Left lung (tissue), 10 donors: ENCODE results near the gene PRMT3. TPM values are rescaled to one million over a fixed set of nuclear protein-coding genes. Genes with fewer than 3 reads are reported as not detected.

Source experiments
- ATAC-seq: fragments of 200-7000 bp; cut with Tn5 transposase; one replicate; pipeline ENCODE4 v1.9.1; 2020; ENCODE audit warnings: moderate library complexity
- DNase-seq, 4 donors: peaks; one replicate each; pipeline ENCODE4 v3.0.0-alpha.2; 2013 to 2020
- H3K27ac ChIP-seq, 2 donors: fragments of 200-600 bp; sonication (generic) in 1 of 2; one replicate each; pipeline versions ENCODE4 v1.5.0 to v1.8.0; 2020 to 2021
- H3K27me3 ChIP-seq, 2 donors: fragments of 200-600 bp; sonication (generic) in 1 of 2; one replicate each; pipeline versions ENCODE4 v1.5.0 to v1.8.0; 2020 to 2021
- H3K36me3 ChIP-seq, 2 donors: fragments of 200-600 bp; sonication (generic) in 1 of 2; one replicate each; pipeline versions ENCODE4 v1.5.0 to v1.8.0; 2020 to 2021
- H3K4me1 ChIP-seq, 2 donors: fragments of 200-600 bp; one replicate each; pipeline ENCODE4 v1.8.0; 2021
- H3K4me3 ChIP-seq, 2 donors: fragments of 200-600 bp; sonication (generic) in 1 of 2; one replicate each; pipeline versions ENCODE4 v1.5.0 to v1.8.0; 2020 to 2021; ENCODE audit warnings: mild to moderate bottlenecking in 1 of 2
- H3K9me3 ChIP-seq, 2 donors: fragments of 200-600 bp; sonication (generic) in 1 of 2; one replicate each; pipeline versions ENCODE4 v1.5.0 to v1.8.0; 2020 to 2021
- intact Hi-C, 2 donors: fragments of 100-400 bp; cut with DNase I; formaldehyde crosslinking; loops; one replicate each; pipeline versions ENCODE4 v1.11.2 to v1.14.2; 2022
- polyA plus RNA-seq, 6 donors: library from polyadenylated mRNA; unstranded; fragments of 120-200 nt; gene quantifications; one replicate each; pipeline ENCODE4 v1.2.1, GENCODE V29; 2013; ENCODE audit not compliant: insufficient read length in 6 of 6
- total RNA-seq, 2 donors: library from RNA; stranded (reverse); fragmentation: NEBNext Ultra II Directional; extraction: Animal tissue kit (Norgen Biotek cat#: 25700); gene quantifications; one replicate each; pipeline ENCODE4 v1.2.1, GENCODE V29; 2021
- TF ChIP-seq, protein P1 (sequence below), 2 donors: fragments of 200-600 bp; sonication (generic) in 1 of 2; IDR thresholded peaks; one replicate each; pipeline versions ENCODE4 v1.5.0 to v1.8.0; 2021; ENCODE audit warnings: antibody characterized with exemption in 2 of 2
- donor health status: DM: no; HTN: yes; CAD: no.
- donor health status: DM: no; HTN: no; CAD: no.

PRMT3 gene
- total and polyA plus RNA-seq, 8 donors: 8.0 to 17.3 (median 15.3) TPM

- TF ChIP-seq, protein P1, sequence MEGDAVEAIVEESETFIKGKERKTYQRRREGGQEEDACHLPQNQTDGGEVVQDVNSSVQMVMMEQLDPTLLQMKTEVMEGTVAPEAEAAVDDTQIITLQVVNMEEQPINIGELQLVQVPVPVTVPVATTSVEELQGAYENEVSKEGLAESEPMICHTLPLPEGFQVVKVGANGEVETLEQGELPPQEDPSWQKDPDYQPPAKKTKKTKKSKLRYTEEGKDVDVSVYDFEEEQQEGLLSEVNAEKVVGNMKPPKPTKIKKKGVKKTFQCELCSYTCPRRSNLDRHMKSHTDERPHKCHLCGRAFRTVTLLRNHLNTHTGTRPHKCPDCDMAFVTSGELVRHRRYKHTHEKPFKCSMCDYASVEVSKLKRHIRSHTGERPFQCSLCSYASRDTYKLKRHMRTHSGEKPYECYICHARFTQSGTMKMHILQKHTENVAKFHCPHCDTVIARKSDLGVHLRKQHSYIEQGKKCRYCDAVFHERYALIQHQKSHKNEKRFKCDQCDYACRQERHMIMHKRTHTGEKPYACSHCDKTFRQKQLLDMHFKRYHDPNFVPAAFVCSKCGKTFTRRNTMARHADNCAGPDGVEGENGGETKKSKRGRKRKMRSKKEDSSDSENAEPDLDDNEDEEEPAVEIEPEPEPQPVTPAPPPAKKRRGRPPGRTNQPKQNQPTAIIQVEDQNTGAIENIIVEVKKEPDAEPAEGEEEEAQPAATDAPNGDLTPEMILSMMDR (IDR thresholded peaks at IDR 0.05): no peak
- Histone ChIP-seq H3K36me3 (no peaks in the 10 kb centered on the region), H3K27ac (no peak overlapping the region), H3K4me1 (no peaks in the 10 kb centered on the region), H3K27me3 (no peaks in the 10 kb centered on the region), H3K9me3 (no peaks in the 10 kb centered on the region), H3K4me3 (no peak overlapping the region)
- DNase-seq (no peak), ATAC-seq (no peak)
- intact Hi-C loops: no loop called here
These were observed 57.0 kb downstream of the PRMT3 start for GRCh38 chr11:20444535-20444934.

GRCh38 chr11:20448834-20449233 lies 61.3 kb downstream of the PRMT3 start:
- Histone ChIP-seq H3K4me3 (no peak overlapping the region), H3K36me3 (no peaks in the 10 kb centered on the region), H3K27ac (no peak overlapping the region), H3K9me3 (no peaks in the 10 kb centered on the region), H3K27me3 (no peaks in the 10 kb centered on the region), H3K4me1 (peaks cover 0 to 10% of the 10 kb centered on the region in 2 donors)
- no peak for ATAC-seq
- no peak for DNase-seq
- intact Hi-C loops: no loop called here
- TF ChIP-seq, protein P1 (IDR thresholded peaks at IDR 0.05): no peak

- Histone ChIP-seq H3K4me3 (no peak overlapping the region), H3K27ac (no peak overlapping the region), H3K9me3 (no peaks in the 10 kb centered on the region), H3K36me3 (no peaks in the 10 kb centered on the region), H3K4me1 (peaks cover 0 to 10% of the 10 kb centered on the region in 2 donors), H3K27me3 (no peaks in the 10 kb centered on the region)
- no peak for DNase-seq
- intact Hi-C loops: no loop called here
- ATAC-seq: no peak
- TF ChIP-seq, protein P1 (IDR thresholded peaks at IDR 0.05): no peak
These were observed 63.3 kb downstream of the PRMT3 start for GRCh38 chr11:20450829-20451228.

GRCh38 chr11:20451568-20451967 lies 64.1 kb downstream of the PRMT3 start:
- TF ChIP-seq, protein P1 (IDR thresholded peaks at IDR 0.05): no peak
- Histone ChIP-seq H3K27me3 (no peaks in the 10 kb centered on the region), H3K4me3 (no peak overlapping the region), H3K9me3 (no peaks in the 10 kb centered on the region), H3K27ac (no peak overlapping the region), H3K36me3 (no peaks in the 10 kb centered on the region), H3K4me1 (peaks cover 0 to 10% of the 10 kb centered on the region in 2 donors)
- DNase-seq: no peak
- intact Hi-C loops: no loop called here
- ATAC-seq: peak; percentile 47

GRCh38 chr11:20452585-20452984 lies 65.1 kb downstream of the PRMT3 start:
- Histone ChIP-seq H3K27me3 (no peaks in the 10 kb centered on the region), H3K36me3 (no peaks in the 10 kb centered on the region), H3K9me3 (no peaks in the 10 kb centered on the region), H3K27ac (no peak overlapping the region), H3K4me3 (no peak overlapping the region), H3K4me1 (peaks cover 0 to 10% of the 10 kb centered on the region in 2 donors)
- TF ChIP-seq, protein P1 (IDR thresholded peaks at IDR 0.05): no peak
- intact Hi-C loops: no loop called here
- ATAC-seq (no peak), DNase-seq (no peak)
